K562 (cell line): Measurements from ENCODE around the gene GPX5. TPM values are rescaled to one million over a fixed set of nuclear protein-coding genes. Genes with fewer than 3 reads are reported as not detected.

Experiments used
- ATAC-seq: fragments of 200-7000 bp; cut with Tn5 transposase; 3 replicates; pipeline ENCODE4 v1.9.1; 2020; ENCODE audit warnings: moderate library complexity
- BruUV-seq: library from RNA; stranded (reverse); fragments of 400-500 nt; replicated peaks from 2 replicates; lab custom pipeline; 2021; lab: Mats Ljungman, UMichigan
- CTCF ChIA-PET: fragments of 300-600 bp; formaldehyde crosslinking; extraction: SDS; loops from one replicate; lab custom pipeline; 2021; ENCODE audit warnings: low intra/inter-chr PET ratio; lab: Yijun Ruan, JAX
- POLR2A ChIA-PET: fragments of 300-600, 350-650 bp; sonication (Branson Sonifier 250); formaldehyde crosslinking; extraction: SDS; loops from one replicate; lab custom pipeline; 2021; ENCODE audit warnings: antibody characterized with exemption, inconsistent platforms; lab: Yijun Ruan, JAX
- DNase-seq, 4 experiments: peaks; one replicate each; pipeline versions ENCODE4 v3.0.0 to v3.0.0-alpha.2; 2011 to 2018; ENCODE audit warnings: low spot score in 3 of 4, mixed read lengths in 3 of 4; ENCODE audit errors: extremely low read depth in 1 of 4
- FAIRE-seq: peaks from 2 replicates; lab custom pipeline; 2011; peaks lifted over from hg19 to GRCh38; lab: Jason Lieb, UNC
- H2AFZ ChIP-seq: 2 replicates; pipeline ENCODE4 v1.6.0; 2011; ENCODE audit warnings: low read depth, low read length, control low read depth, inconsistent platforms
- H3K27ac ChIP-seq: fragments of 200-600 bp; 3 replicates; pipeline ENCODE4 v1.8.0; 2011; ENCODE audit warnings: low read depth, mild to moderate bottlenecking, control low read depth, inconsistent platforms, low read length, moderate library complexity, mixed read lengths; ENCODE audit errors: extremely low read depth
- H3K27me3 ChIP-seq, 2 experiments: fragments of 300-600 bp in 1 of 2; 2 replicates in 1 of 2; 3 replicates in 1 of 2; pipeline versions ENCODE4 v1.6.0 to v1.8.0; 2011; ENCODE audit warnings: inconsistent platforms in 2 of 2, low read length in 2 of 2, mild to moderate bottlenecking in 1 of 2, mixed read lengths in 1 of 2, moderate library complexity in 1 of 2; ENCODE audit not compliant: control insufficient read depth in 2 of 2, insufficient read depth in 2 of 2
- H3K36me3 ChIP-seq: fragments of 300-600 bp; 3 replicates; pipeline ENCODE4 v1.8.0; 2011; ENCODE audit warnings: mild to moderate bottlenecking, low read length, inconsistent platforms; ENCODE audit not compliant: control insufficient read depth, insufficient read depth
- H3K4me1 ChIP-seq, 2 experiments: fragments of 200-600 bp in 1 of 2; replicated peaks in 1 of 2; 2 replicates in 1 of 2; 3 replicates in 1 of 2; pipeline versions ENCODE4 v1.5.1 to v1.8.0; 2011; ENCODE audit warnings: inconsistent platforms in 2 of 2, low read length in 2 of 2, mild to moderate bottlenecking in 1 of 2, mixed read lengths in 1 of 2, moderate library complexity in 1 of 2; ENCODE audit not compliant: control insufficient read depth in 2 of 2, insufficient read depth in 2 of 2
- H3K4me2 ChIP-seq: 2 replicates; pipeline ENCODE4 v1.6.1; 2011; ENCODE audit warnings: low read length, control low read depth, inconsistent platforms, mixed read lengths; ENCODE audit not compliant: insufficient read depth
- H3K4me3 ChIP-seq: fragments of 200-600 bp; sonication (generic), shearing (Covaris generic); 2 replicates; pipeline ENCODE4 v1.5.1; 2016; ENCODE audit warnings: control low read depth, inconsistent platforms
- H3K79me2 ChIP-seq: fragments of 200-600 bp; 3 replicates; pipeline ENCODE4 v1.8.0; 2011; ENCODE audit warnings: low read length, inconsistent platforms; ENCODE audit not compliant: control insufficient read depth, insufficient read depth
- H3K9ac ChIP-seq, 2 experiments: 2 replicates each; pipeline versions ENCODE4 v1.6.0 to v1.6.1; 2011; ENCODE audit warnings: low read depth in 2 of 2, low read length in 2 of 2, control low read depth in 1 of 2, inconsistent platforms in 1 of 2, mild to moderate bottlenecking in 1 of 2, mixed read lengths in 1 of 2; ENCODE audit not compliant: insufficient read depth in 1 of 2
- H3K9me1 ChIP-seq: one replicate; pipeline ENCODE4 v1.6.0; 2011; ENCODE audit warnings: inconsistent platforms, mild to moderate bottlenecking, low read length, moderate library complexity; ENCODE audit not compliant: control insufficient read depth, insufficient read depth
- H3K9me3 ChIP-seq: replicated peaks from 2 replicates; pipeline ENCODE4 v1.5.1; 2011; ENCODE audit warnings: low read depth, low read length, inconsistent platforms; ENCODE audit not compliant: control insufficient read depth, insufficient read depth
- H4K20me1 ChIP-seq: replicated peaks from 2 replicates; pipeline ENCODE4 v1.6.1; 2011; ENCODE audit warnings: low read length, inconsistent platforms, mixed read lengths; ENCODE audit not compliant: control insufficient read depth, insufficient read depth
- BACH1 ChIP-seq: fragments of 200-800 bp; sonication (Bioruptor generic); IDR thresholded peaks from 2 replicates; pipeline ENCODE4 v1.6.1; 2016; ENCODE audit warnings: missing genetic modification characterization, missing compliant biosample characterization
- ELK3 ChIP-seq: fragments of 450-650 bp; formaldehyde crosslinking; IDR thresholded peaks from 2 replicates; pipeline ENCODE4 v1.4.0; 2020; ENCODE audit warnings: mild to moderate bottlenecking
- HMG20B ChIP-seq: fragments of 250-450 bp; sonication (Bioruptor Pico); IDR thresholded peaks from 2 replicates; pipeline ENCODE4 v1.5.0; 2021; ENCODE audit warnings: mild to moderate bottlenecking
- MBD1 ChIP-seq: fragments of 250-450 bp; sonication (Bioruptor Pico); IDR thresholded peaks from 2 replicates; pipeline ENCODE4 v1.8.0; 2022; ENCODE audit warnings: inconsistent platforms
- NFE2 ChIP-seq: IDR thresholded peaks from 2 replicates; pipeline ENCODE4 v1.6.1; 2014; ENCODE audit warnings: antibody characterized with exemption, low read depth
- RHOXF2B ChIP-seq: fragments of 250-450 bp; sonication (Bioruptor Pico); conservative IDR thresholded peaks from 2 replicates; pipeline ENCODE4 v1.5.1; 2021
- TAF1 ChIP-seq: IDR thresholded peaks from 2 replicates; pipeline ENCODE4 v1.6.1; 2011; ENCODE audit warnings: mild to moderate bottlenecking, low read length, moderate library complexity; ENCODE audit not compliant: insufficient read depth, control insufficient read depth, severe bottlenecking; ENCODE audit errors: extremely low read depth
- UBTF ChIP-seq, 2 experiments: IDR thresholded peaks; 2 replicates each; pipeline ENCODE4 v1.6.1; 2012; ENCODE audit warnings: improper control_type of control experiment in 2 of 2, low read depth in 2 of 2, low read length in 2 of 2, borderline replicate concordance in 1 of 2
- YY1 ChIP-seq, 3 experiments: IDR thresholded peaks; 2 replicates each; pipeline ENCODE4 v1.6.1; 2011; ENCODE audit warnings: low read length in 2 of 3, mild to moderate bottlenecking in 2 of 3, moderate library complexity in 2 of 3, borderline replicate concordance in 1 of 3, control low read depth in 1 of 3, low read depth in 1 of 3; ENCODE audit not compliant: insufficient read depth in 3 of 3, insufficient replicate concordance in 2 of 3, control insufficient read depth in 1 of 3, insufficient read length in 1 of 3; ENCODE audit errors: extremely low read depth in 1 of 3
- ZFP1 ChIP-seq: fragments of 450-650 bp; formaldehyde crosslinking; IDR thresholded peaks from 2 replicates; pipeline ENCODE4 v1.4.0; 2020; ENCODE audit warnings: mild to moderate bottlenecking, mixed read lengths
- ZFP30 ChIP-seq: fragments of 250-450 bp; sonication (Bioruptor Pico); IDR thresholded peaks from 2 replicates; pipeline ENCODE4 v1.8.0; 2022; ENCODE audit warnings: moderate library complexity, mild to moderate bottlenecking, inconsistent platforms, borderline replicate concordance
- ZNF217 ChIP-seq: sonication (generic); formaldehyde crosslinking; IDR thresholded peaks from 2 replicates; pipeline ENCODE4 v1.8.0; 2022; ENCODE audit warnings: mild to moderate bottlenecking, missing genetic modification reagents
- WGBS: fragments of 100-300 bp; shearing (Covaris generic); methylation state at CpG from one replicate; pipeline ENCODE4 v1.1.6; 2016; ENCODE audit warnings: low coverage, mixed read lengths; ENCODE audit not compliant: insufficient coverage; ENCODE audit errors: missing lambda C conversion rate; 5-methylcytosine and 5-hydroxymethylcytosine counted together
- in situ Hi-C: fragments of 300-500 bp; cut with MboI; formaldehyde crosslinking; loops from 4 replicates; pipeline ENCODE4 v1.15.0; 2018; ENCODE audit warnings: inconsistent platforms, mixed read lengths
- intact Hi-C: fragments of 100-400 bp; cut with micrococcal nuclease; formaldehyde crosslinking; loops from 2 replicates; pipeline ENCODE4 v1.14.2; 2022
- polyA plus RNA-seq, 8 experiments: library from polyadenylated mRNA; depleted of rRNA in 4 of 8; stranded (reverse) in 5 of 8; unstranded in 3 of 8; fragments of >200 nt; fragmentation: Nextera tagmentation in 2 of 8; fragmentation: Illumina TruSeq in 1 of 8; extraction: Ambion mirVana in 2 of 8; extraction: Trizol in 1 of 8; gene quantifications; 2 replicates each; pipeline versions ENCODE4 v1.2.1 to v1.2.3, GENCODE V29; 2011 to 2014; ENCODE audit warnings: inconsistent platforms in 1 of 8, missing spikeins in 1 of 8
- total RNA-seq, 7 experiments: library from RNA; depleted of rRNA in 6 of 7; stranded (reverse); fragments of >200 nt in 6 of 7; fragmentation: Illumina TruSeq in 2 of 7; extraction: Trizol in 2 of 7; gene quantifications; 2 replicates each; pipeline versions ENCODE4 v1.2.1 to v1.2.3, GENCODE V29; 2011 to 2021; ENCODE audit warnings: low replicate concordance in 1 of 7

GPX5 gene
- total and polyA plus RNA-seq, 9 of the 15 experiments (the other 6 are each of a cell fraction or from before 2014, with no cell fraction given) = 0.07 to 0.18 (median 0.15) TPM; not detected in 6

DNA sequence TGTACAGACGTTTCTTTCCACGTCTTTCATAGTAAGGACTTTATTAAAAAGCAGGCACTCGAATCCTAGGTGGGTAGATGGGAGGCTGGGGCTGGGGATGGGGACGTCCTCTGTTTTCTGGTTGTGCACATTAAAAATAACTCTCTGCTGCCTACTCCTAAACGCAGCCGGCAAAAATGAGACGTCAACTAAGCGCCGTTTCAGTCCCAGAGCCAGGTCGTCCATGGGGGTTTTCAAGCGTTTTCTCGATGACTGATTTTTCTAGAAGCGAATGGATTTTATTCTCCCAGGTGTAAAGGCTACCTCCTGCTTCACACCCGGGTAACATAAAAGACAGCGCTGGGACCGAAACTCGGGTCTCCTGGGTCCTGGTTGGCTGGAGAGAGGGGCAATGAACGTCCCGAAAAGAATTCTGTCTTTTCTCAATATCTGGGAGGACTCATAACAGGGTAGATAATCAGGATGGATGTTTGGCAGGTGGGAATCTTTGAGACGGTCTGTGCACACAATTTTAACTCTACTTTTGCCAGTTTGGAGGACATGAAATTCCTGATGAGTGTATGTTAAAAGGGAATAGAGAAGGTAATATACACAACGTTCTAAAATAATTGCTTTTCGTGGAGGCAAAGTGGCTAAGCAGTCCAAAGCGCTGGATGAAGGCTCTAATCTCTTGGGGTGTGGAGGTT, 35.3 kb upstream of the GPX5 start:
- H3K27ac ChIP-seq = peak overlapping the region; percentile 88
- DNase-seq = peak in 3 of 4 experiments; percentile 38 to 62 (median 41)
- BruUV-seq = TSS peak; percentile 57
- ChIA-PET CTCF (interaction anchor here (0.6 kb wide), 1 partner anchor 281 kb away, joined by 3 read pairs; no protein-coding TSS in a partner anchor), POLR2A (no interaction called here)
- ATAC-seq = peak; percentile 46
- peak overlapping the region; percentile 81 to 94 for H3K9ac ChIP-seq
- no peaks in the 10 kb centered on the region for H3K9me3 ChIP-seq
- WGBS = 1% methylated on average over 23 of the region's 23 CpGs
- FAIRE-seq = no peak
- H2AFZ ChIP-seq = peak overlapping the region; percentile 91
- H3K36me3 ChIP-seq = no peaks in the 10 kb centered on the region
- no peaks in the 10 kb centered on the region for H3K27me3 ChIP-seq
- peaks cover 9 to 26% of the 10 kb centered on the region in 2 experiments for H3K4me1 ChIP-seq
- peak overlapping the region; percentile 88 for H3K4me2 ChIP-seq
- peaks cover 23% of the 10 kb centered on the region for H3K79me2 ChIP-seq
- intact Hi-C loops (loop anchor here (10.0 kb wide), 1 partner anchor 324 kb away; no protein-coding TSS in a partner anchor), in situ Hi-C loops (loop anchor here (5.0 kb wide), 1 partner anchor 192 kb away; no protein-coding TSS in a partner anchor)
- H3K4me3 ChIP-seq = peak overlapping the region; percentile 57
- no peaks in the 10 kb centered on the region for H3K9me1 ChIP-seq
- H4K20me1 ChIP-seq = no peaks in the 10 kb centered on the region
- TF ChIP-seq BACH1 (tag) (no peak), ELK3 (no peak), UBTF (IDR thresholded peaks at IDR 0.05; ENCODE audit: borderline replicate concordance in 1 of 2, low read depth in 2 of 2, low read length in 2 of 2) (0 out of 4 replicates have a peak, but pooled peaks of 1 of the 2 experiments have one; percentile 19), MBD1 (CRISPR knock-in tag) (0 out of 2 replicates have a peak, but pooled peaks have one; percentile 22), TAF1 (no peak), HMG20B (CRISPR knock-in tag) (0 out of 2 replicates have a peak, but pooled peaks have one; percentile 39), ZFP30 (CRISPR knock-in tag) (0 out of 2 replicates have a peak, but pooled peaks have one; percentile 62), ZFP1 (CRISPR knock-in tag) (no peak), YY1 (IDR thresholded peaks at IDR 0.05; ENCODE audit: borderline replicate concordance in 1 of 3, control insufficient read depth in 1 of 3, extremely low read depth in 1 of 3, insufficient read depth in 3 of 3, insufficient read length in 1 of 3, insufficient replicate concordance in 2 of 3, low read depth in 1 of 3, low read length in 2 of 3) (peak in 1 of 3 experiments; percentile 30), RHOXF2B (CRISPR knock-in tag) (0 out of 2 replicates have a peak, but pooled peaks have one; percentile 42), ZNF217 (CRISPR knock-in tag) (no peak), NFE2 (no peak)
